H1 (cell line): Measurements from ENCODE around the gene HSD17B1.

Experiments used
- BCL11A ChIP-seq, 2 experiments: IDR thresholded peaks; one replicate each; pipeline ENCODE4 v1.6.1; 2011; ENCODE audit warnings: low read depth in 2 of 2, low read length in 2 of 2, mild to moderate bottlenecking in 2 of 2
- BRCA1 ChIP-seq: IDR thresholded peaks from 2 replicates; pipeline ENCODE4 v1.6.1; 2012; ENCODE audit warnings: low read depth, low read length, improper control_type of control experiment
- CTBP2 ChIP-seq: IDR thresholded peaks from 2 replicates; pipeline ENCODE4 v1.7.0; 2011; ENCODE audit warnings: borderline replicate concordance, mild to moderate bottlenecking, moderate library complexity, mixed read lengths, low read length; ENCODE audit not compliant: insufficient read depth, insufficient read length
- CTCF ChIP-seq, 3 experiments: IDR thresholded peaks; 1 replicate in 2 of 3; 2 replicates in 1 of 3; pipeline versions ENCODE4 v1.5.1 to v1.6.1; 2011; ENCODE audit warnings: low read length in 3 of 3, mild to moderate bottlenecking in 3 of 3, inconsistent platforms in 2 of 3, low read depth in 1 of 3, moderate library complexity in 1 of 3; ENCODE audit not compliant: insufficient read depth in 1 of 3; ENCODE audit errors: control extremely low read depth in 1 of 3
- EP300 ChIP-seq, 2 experiments: IDR thresholded peaks; 1 replicate in 1 of 2; 2 replicates in 1 of 2; pipeline ENCODE4 v1.6.1; 2011 to 2012; ENCODE audit warnings: low read depth in 2 of 2, low read length in 2 of 2, mild to moderate bottlenecking in 2 of 2, borderline replicate concordance in 1 of 2, inconsistent platforms in 1 of 2, moderate library complexity in 1 of 2
- GABPA ChIP-seq: IDR thresholded peaks from 2 replicates; pipeline ENCODE4 v1.6.1; 2011; ENCODE audit warnings: mild to moderate bottlenecking, low read length, moderate library complexity, borderline replicate concordance; ENCODE audit not compliant: insufficient read depth
- JUND ChIP-seq: IDR thresholded peaks from 2 replicates; pipeline ENCODE4 v1.6.1; 2011; ENCODE audit warnings: mild to moderate bottlenecking, improper control_type of control experiment, low read length
- MAFK ChIP-seq: IDR thresholded peaks from 2 replicates; pipeline ENCODE4 v1.6.1; 2012; ENCODE audit warnings: low read depth, mild to moderate bottlenecking, improper control_type of control experiment, low read length
- POLR2A ChIP-seq, 2 experiments: IDR thresholded peaks; 1 replicate in 1 of 2; 2 replicates in 1 of 2; pipeline ENCODE4 v1.6.1; 2011; ENCODE audit warnings: low read depth in 2 of 2, low read length in 2 of 2, mild to moderate bottlenecking in 2 of 2; ENCODE audit errors: control extremely low read depth in 1 of 2
- POLR2AphosphoS5 ChIP-seq: IDR thresholded peaks from 2 replicates; pipeline ENCODE4 v1.6.1; 2011; ENCODE audit warnings: low read depth, low read length
- RFX5 ChIP-seq: IDR thresholded peaks from 2 replicates; pipeline ENCODE4 v1.6.1; 2011; ENCODE audit warnings: low read depth, low read length, improper control_type of control experiment, borderline replicate concordance
- RXRA ChIP-seq: IDR thresholded peaks from 2 replicates; pipeline ENCODE4 v1.6.1; 2011; ENCODE audit warnings: low read depth, mild to moderate bottlenecking, low read length, moderate library complexity; ENCODE audit not compliant: insufficient read depth
- TAF1 ChIP-seq: IDR thresholded peaks from 2 replicates; pipeline ENCODE4 v1.6.1; 2011; ENCODE audit warnings: mild to moderate bottlenecking, low read depth, low read length
- TF ChIP-seq, protein P1 (sequence below): IDR thresholded peaks from 2 replicates; pipeline ENCODE4 v1.6.1; 2012; ENCODE audit warnings: inconsistent platforms

GRCh38 chr17:42563950-42564349, 11.2 kb downstream of the HSD17B1 start:
- TF ChIP-seq BCL11A (IDR thresholded peaks at IDR 0.05; ENCODE audit: low read depth in 2 of 2, low read length in 2 of 2) (no peak), RFX5 (no peak), CTCF (IDR thresholded peaks at IDR 0.05; ENCODE audit: control extremely low read depth in 1 of 3, insufficient read depth in 1 of 3, low read depth in 1 of 3, low read length in 3 of 3) (no peak), BRCA1 (no peak), JUND (no peak), EP300 (IDR thresholded peaks at IDR 0.05; ENCODE audit: borderline replicate concordance in 1 of 2, low read depth in 2 of 2, low read length in 2 of 2) (no peak), POLR2AphosphoS5 (no peak), GABPA (no peak), POLR2A (IDR thresholded peaks at IDR 0.05; ENCODE audit: control extremely low read depth in 1 of 2, low read depth in 2 of 2, low read length in 2 of 2) (no peak), CTBP2 (no peak), RXRA (no peak), TAF1 (no peak), MAFK (no peak)
- TF ChIP-seq, protein P1, sequence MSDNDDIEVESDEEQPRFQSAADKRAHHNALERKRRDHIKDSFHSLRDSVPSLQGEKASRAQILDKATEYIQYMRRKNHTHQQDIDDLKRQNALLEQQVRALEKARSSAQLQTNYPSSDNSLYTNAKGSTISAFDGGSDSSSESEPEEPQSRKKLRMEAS, result no peak
